Neural cell (in vitro differentiated cells): ENCODE data around the gene SF3B3.

ENCODE experiments used
- CTCF ChIP-seq: fragments of 450-650 bp; IDR thresholded peaks from 2 replicates; pipeline ENCODE4 v1.5.1; 2014; ENCODE audit warnings: antibody characterized with exemption, mild to moderate bottlenecking, moderate library complexity; ENCODE audit not compliant: poor library complexity, severe bottlenecking
- EP300 ChIP-seq: fragments of 450-650 bp; conservative IDR thresholded peaks from 2 replicates; pipeline ENCODE4 v1.6.1; 2014; ENCODE audit warnings: antibody characterized with exemption, mild to moderate bottlenecking, moderate library complexity; ENCODE audit not compliant: poor library complexity, severe bottlenecking
- EZH2 ChIP-seq: fragments of 200-600, 300-800 bp; shearing (Covaris generic), sonication (generic); IDR thresholded peaks from 2 replicates; pipeline ENCODE4 v1.6.1; 2014; ENCODE audit warnings: antibody characterized with exemption, low read length, borderline replicate concordance, mild to moderate bottlenecking; ENCODE audit not compliant: insufficient read depth, poor library complexity, severe bottlenecking
- RAD21 ChIP-seq: fragments of 450-650 bp; conservative IDR thresholded peaks from 2 replicates; pipeline ENCODE4 v1.6.1; 2014; ENCODE audit warnings: antibody characterized with exemption, mild to moderate bottlenecking, moderate library complexity
- REST ChIP-seq: IDR thresholded peaks from 2 replicates; pipeline ENCODE4 v1.6.1; 2012; ENCODE audit warnings: borderline replicate concordance
- TAF1 ChIP-seq: IDR thresholded peaks from 2 replicates; pipeline ENCODE4 v1.6.1; 2012; ENCODE audit warnings: low read depth

- TF ChIP-seq EZH2 (no peak), CTCF (no peak), REST (no peak), TAF1 (no peak), EP300 (no peak), RAD21 (no peak)
These were observed 2.9 kb upstream of the SF3B3 start for GRCh38 chr16:70520612-70521297.
